IPS DF 6.9 (cell line): ENCODE measurements around the gene ANO9.

Experiments
- DNase-seq: peaks from one replicate; pipeline ENCODE4 v3.0.0-alpha.2; 2013; ENCODE audit warnings: low read depth, low spot score
- H3K27ac ChIP-seq: one replicate; pipeline ENCODE4 v1.5.1; 2013; ENCODE audit warnings: low read length, control low read depth
- H3K27me3 ChIP-seq: 2 replicates; pipeline ENCODE4 v1.6.1; 2013; ENCODE audit warnings: mild to moderate bottlenecking, low read length; ENCODE audit not compliant: control insufficient read depth, insufficient read depth
- H3K36me3 ChIP-seq: 2 replicates; pipeline ENCODE4 v1.6.1; 2013; ENCODE audit warnings: low read length; ENCODE audit not compliant: control insufficient read depth, insufficient read depth
- H3K4me1 ChIP-seq: 2 replicates; pipeline ENCODE4 v1.6.1; 2013; ENCODE audit warnings: low read length; ENCODE audit not compliant: control insufficient read depth, insufficient read depth
- H3K4me3 ChIP-seq: 2 replicates; pipeline ENCODE4 v1.5.1; 2013; ENCODE audit warnings: mild to moderate bottlenecking, low read length
- H3K9me3 ChIP-seq: 2 replicates; pipeline ENCODE4 v1.6.1; 2013; ENCODE audit warnings: low read length, inconsistent platforms; ENCODE audit not compliant: control insufficient read depth, insufficient read depth
- WGBS: extraction: QIAGEN DNeasy Blood & Tissue Kit; methylation state at CpG from one replicate; pipeline ENCODE4 v1.1.7; 2013; ENCODE audit warnings: mixed read lengths, missing lambda C conversion rate; ENCODE audit not compliant: insufficient read length, insufficient coverage; 5-methylcytosine and 5-hydroxymethylcytosine counted together

ANO9 gene

DNA sequence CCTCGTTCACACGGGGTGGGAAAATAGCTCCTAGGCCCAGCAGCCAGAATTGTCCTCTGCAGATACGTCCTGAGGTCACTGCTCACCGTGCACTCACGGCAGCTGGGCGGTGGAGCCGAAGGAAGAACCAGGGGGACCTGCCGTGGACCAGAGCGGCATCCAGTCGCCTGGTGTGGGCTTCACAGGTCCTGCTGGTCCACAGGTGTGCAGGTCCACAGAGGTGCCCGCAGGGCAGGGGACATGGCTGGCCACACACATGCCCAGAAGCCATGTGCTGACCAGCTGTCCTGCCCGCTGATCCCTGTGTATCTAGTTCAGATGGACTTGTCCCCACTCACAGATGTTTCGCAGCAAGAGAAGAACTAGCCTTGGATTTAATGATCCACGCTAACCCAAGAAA, 58.4 kb downstream of the ANO9 start:
- H3K4me3 ChIP-seq = no peak overlapping the region
- peaks cover 15% of the 10 kb centered on the region; the same call in 1 of the 2 replicates for H3K36me3 ChIP-seq
- H3K9me3 ChIP-seq = no peaks in the 10 kb centered on the region
- WGBS = no CpG with 5 or more reads among the region's 14 CpGs
- DNase-seq = no peak
- no peaks in the 10 kb centered on the region for H3K27me3 ChIP-seq
- H3K27ac ChIP-seq = no peak overlapping the region
- no peaks in the 10 kb centered on the region for H3K4me1 ChIP-seq

DNA sequence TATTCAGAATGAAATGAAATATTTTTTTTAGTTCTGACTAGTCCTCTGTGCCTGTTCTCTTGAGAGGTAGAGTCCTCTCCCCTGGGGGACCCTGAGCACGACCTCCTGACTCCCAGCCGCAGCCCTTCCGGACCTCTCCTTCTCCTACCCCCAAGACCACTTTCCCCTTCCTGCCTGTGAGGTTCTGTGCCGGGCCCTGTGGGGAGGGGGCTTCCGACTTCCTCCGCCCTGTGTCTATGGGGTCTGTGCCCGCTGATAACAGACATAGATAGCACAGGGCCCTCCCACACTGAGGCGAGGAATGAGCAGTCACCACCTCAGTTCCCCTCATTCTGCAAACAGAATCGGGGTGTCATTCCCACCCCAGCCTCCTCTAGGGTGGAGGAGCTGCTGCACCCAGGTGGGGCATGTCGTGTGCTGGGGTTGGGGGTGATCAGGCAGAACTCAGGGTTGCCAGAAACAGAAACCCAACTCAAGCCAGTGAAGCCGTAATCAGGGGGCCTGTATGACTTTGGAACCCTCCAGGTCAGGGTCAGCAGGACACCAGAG, 59.7 kb downstream of the ANO9 start:
- no peak overlapping the region for H3K27ac ChIP-seq
- no CpG with 5 or more reads among the region's 11 CpGs for WGBS
- no peaks in the 10 kb centered on the region for H3K27me3 ChIP-seq
- H3K9me3 ChIP-seq = no peaks in the 10 kb centered on the region
- peaks cover 18% of the 10 kb centered on the region for H3K36me3 ChIP-seq
- H3K4me1 ChIP-seq = no peaks in the 10 kb centered on the region
- no peak for DNase-seq
- H3K4me3 ChIP-seq = no peak overlapping the region

DNA sequence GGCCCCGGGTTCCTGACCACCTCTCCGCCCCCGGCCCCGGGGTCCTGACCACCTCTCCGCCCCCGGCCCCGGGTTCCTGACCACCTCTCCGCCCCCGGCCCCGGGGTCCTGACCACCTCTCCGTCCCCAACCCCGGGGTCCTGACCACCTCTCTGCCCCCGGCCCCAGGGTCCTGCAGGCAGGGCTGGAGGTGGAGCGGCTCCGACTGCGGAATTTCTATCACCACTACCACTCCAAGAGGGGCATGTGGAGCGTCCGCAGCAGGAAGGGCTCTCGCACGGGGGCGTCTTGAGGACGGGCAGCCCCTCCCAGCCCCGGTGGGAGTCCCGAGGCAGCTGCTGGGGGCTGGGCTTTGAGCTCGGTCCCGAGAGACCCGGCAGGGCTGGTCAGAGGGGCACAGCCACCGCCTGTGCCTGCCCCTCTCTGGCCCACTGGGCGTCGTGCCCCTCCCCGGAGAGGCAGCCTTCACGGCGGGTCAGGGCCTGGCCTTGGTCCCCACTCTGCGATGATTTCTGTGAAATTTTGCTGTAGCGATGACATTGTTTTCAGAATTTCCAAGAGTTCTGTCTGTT, 60.2 kb downstream of the ANO9 start:
- no CpG with 5 or more reads among the region's 35 CpGs for WGBS
- H3K36me3 ChIP-seq = peaks cover 18% of the 10 kb centered on the region
- no peak overlapping the region for H3K4me3 ChIP-seq
- H3K4me1 ChIP-seq = no peaks in the 10 kb centered on the region
- no peaks in the 10 kb centered on the region for H3K9me3 ChIP-seq
- H3K27me3 ChIP-seq = no peaks in the 10 kb centered on the region
- DNase-seq = no peak
- no peak overlapping the region for H3K27ac ChIP-seq

DNA sequence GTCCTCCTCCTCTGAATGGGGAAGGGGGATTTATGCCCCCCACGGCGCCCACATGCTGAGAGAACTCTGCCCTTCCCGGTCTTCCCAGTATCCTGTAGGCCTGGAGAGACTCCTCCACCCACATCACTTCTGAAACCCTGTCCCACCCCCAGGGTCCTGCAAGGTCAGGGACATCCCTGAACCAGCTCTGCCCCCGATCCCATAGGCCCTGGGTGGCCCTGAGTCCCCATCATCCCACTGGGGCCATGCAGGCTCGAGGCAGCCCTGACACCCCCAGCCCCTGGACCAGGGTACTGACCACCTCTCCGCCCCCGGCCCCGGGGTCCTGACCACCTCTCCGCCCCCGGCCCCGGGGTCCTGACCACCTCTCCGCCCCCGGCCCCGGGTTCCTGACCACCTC, 60.8 kb downstream of the ANO9 start:
- no CpG with 5 or more reads among the region's 14 CpGs for WGBS
- Histone ChIP-seq H3K4me1 (no peaks in the 10 kb centered on the region), H3K27ac (no peak overlapping the region), H3K4me3 (no peak overlapping the region), H3K36me3 (peaks cover 18% of the 10 kb centered on the region), H3K9me3 (no peaks in the 10 kb centered on the region), H3K27me3 (no peaks in the 10 kb centered on the region)
- DNase-seq = no peak

DNA sequence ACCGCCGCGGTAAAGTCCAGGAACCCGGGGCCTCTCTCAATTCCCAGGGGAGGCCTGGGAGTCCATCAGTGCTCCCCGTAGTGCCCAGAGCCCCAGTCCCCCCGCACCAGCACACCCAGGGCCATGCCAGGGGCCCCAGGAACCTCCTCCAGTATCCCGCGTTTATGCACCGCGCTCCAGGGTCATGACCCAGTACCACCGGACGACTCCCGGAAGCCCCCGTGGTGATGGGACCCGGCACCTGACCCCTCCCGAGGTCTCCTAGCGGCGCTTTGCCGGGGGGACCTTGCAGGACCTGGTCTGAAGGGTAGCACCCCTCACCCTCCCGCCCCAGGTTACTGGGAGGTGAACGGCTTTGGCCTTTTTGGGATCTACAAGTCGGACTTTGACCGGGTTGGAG, 61.3 kb downstream of the ANO9 start:
- Histone ChIP-seq H3K27ac (no peak overlapping the region), H3K4me3 (no peak overlapping the region), H3K4me1 (no peaks in the 10 kb centered on the region), H3K27me3 (no peaks in the 10 kb centered on the region), H3K36me3 (peaks cover 21% of the 10 kb centered on the region), H3K9me3 (no peaks in the 10 kb centered on the region)
- no peak for DNase-seq
- whole genome bisulfite sequencing = no CpG with 5 or more reads among the region's 23 CpGs

DNA sequence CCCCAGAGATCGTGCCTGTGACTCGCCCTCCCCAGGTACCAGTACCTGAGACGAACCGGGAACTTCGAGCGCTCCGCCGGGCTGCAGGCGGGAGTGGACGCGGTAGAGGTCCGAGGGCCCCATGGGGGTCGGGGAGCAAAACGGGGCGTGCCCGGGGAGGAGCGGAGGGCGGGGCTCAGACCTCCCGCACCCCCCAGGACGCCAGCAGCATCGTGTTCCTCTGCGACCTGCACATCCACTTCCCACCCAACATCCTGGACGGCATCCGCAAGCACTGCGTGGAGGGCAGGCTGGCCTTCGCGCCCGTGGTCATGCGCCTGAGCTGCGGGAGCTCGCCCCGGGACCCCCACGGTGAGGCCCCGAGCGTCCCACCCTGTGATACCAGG, 61.7 kb downstream of the ANO9 start:
- H3K27ac ChIP-seq = no peak overlapping the region
- no peaks in the 10 kb centered on the region for H3K27me3 ChIP-seq
- H3K4me1 ChIP-seq = no peaks in the 10 kb centered on the region
- DNase-seq = no peak
- no CpG with 5 or more reads among the region's 35 CpGs for WGBS
- H3K4me3 ChIP-seq = no peak overlapping the region
- no peaks in the 10 kb centered on the region for H3K9me3 ChIP-seq
- H3K36me3 ChIP-seq = peaks cover 22% of the 10 kb centered on the region

DNA sequence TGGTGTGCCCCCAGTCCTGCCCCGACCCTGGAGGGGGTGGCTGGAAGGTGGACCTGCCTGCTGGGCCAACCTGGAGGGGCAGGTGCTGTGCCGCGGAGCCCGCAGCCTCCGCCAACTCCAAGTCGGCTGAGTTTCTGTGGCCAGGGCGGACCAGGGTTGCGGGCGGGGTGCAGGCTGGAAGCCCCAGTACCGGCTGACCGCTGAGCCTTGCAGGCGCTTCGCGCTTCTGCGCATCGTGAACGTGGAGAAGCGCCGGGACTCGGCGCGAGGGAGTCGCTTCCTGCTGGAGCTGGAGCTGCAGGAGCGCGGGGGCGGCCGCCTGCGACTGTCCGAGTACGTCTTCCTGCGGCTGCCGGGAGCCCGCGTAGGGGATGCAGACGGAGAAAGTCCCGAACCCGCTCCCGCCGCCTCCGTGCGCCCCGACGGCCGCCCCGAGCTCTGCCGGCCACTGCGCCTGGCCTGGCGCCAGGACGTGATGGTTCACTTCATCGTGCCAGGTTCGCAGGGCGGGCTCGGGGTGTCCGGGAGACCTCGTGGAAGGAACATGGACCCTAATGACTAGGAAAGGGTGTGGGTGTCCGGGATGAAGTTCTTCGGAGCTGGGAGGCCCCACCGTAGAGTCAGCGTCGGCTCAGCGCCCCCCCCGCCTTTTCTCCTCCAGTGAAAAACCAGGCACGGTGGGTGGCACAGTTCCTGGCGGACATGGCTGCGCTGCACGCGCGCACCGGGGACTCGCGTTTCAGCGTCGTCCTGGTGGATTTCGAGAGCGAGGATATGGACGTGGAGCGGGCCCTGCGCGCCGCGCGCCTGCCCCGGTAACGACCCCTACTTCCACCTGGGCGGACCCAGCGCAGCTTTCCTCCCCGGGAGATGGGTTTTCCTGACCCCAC, 62.4 kb downstream of the ANO9 start:
- Histone ChIP-seq H3K4me1 (no peaks in the 10 kb centered on the region), H3K36me3 (peaks cover 22% of the 10 kb centered on the region), H3K9me3 (no peaks in the 10 kb centered on the region), H3K4me3 (no peak overlapping the region), H3K27ac (no peak overlapping the region), H3K27me3 (no peaks in the 10 kb centered on the region)
- no peak for DNase-seq
- no CpG with 5 or more reads among the region's 87 CpGs for WGBS

DNA sequence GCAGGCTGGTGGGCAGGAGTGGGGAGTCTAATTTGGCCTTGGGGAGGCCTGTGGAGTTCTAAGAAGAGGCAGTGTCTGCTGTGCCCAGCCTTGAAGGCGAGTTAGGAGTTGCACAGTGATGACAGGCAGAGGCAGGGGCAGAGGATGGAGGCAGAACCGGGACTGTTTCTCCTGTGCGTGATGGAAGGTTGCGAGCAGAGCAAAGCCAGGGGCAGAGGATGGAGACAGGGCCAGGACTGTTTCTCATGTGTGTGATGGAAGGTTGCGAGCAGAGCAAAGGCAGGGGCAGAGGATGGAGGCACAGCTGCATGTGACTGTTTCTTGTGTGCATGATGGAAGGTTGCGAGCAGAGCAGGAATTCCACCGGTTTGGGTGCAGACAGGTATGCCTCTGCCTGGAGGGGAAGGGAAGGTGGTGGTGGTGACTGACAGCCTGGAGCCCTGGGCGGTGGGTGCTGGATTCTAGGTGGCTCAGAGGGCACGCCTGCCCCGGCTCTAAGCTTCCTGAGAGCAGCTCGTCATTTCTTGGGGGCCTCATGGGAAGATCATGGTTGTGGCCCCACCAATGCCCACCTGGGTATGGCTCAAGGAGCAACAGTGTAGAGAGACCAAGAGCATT, 63.8 kb downstream of the ANO9 start:
- H3K36me3 ChIP-seq = peaks cover 30% of the 10 kb centered on the region
- H3K4me3 ChIP-seq = no peak overlapping the region
- H3K4me1 ChIP-seq = no peaks in the 10 kb centered on the region
- H3K27me3 ChIP-seq = no peaks in the 10 kb centered on the region
- WGBS = no CpG with 5 or more reads among the region's 11 CpGs
- no peaks in the 10 kb centered on the region for H3K9me3 ChIP-seq
- DNase-seq = no peak
- no peak overlapping the region for H3K27ac ChIP-seq

DNA sequence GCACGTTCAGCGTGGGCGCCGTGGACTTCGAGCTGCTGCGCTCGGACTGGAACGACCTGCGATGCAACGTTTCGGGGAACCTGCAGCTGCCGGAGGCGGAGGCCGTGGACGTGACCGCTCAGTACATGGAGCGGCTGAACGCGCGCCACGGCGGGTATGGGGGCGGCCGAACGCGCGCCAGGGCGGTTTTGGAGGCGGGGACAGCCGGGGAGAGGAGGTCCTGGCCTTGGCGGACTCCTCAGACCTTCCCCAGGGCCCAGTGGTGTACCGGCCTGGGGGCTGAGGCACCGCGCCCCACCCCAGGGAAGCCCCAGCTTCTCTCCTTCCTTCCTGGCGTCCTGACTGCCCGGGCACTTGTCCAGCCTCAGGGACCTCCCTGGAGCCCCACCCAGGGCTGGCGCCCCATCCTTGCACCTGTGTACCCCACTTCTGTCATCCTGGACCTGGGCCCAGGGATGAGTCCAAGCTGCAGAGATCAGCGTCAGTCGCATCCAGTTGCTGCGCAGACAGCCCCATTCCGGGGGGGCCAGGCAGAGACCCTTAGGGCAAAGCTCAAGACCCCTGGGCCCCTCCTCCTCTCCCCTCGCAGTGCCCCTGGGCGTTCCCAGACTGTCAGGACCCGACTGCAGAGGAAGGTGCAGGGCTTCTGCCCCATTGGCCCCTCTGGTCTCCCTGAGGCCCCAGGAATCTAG, 64.5 kb downstream of the ANO9 start:
- Histone ChIP-seq H3K4me3 (no peak overlapping the region), H3K4me1 (no peaks in the 10 kb centered on the region), H3K9me3 (no peaks in the 10 kb centered on the region), H3K36me3 (peaks cover 32% of the 10 kb centered on the region), H3K27ac (no peak overlapping the region), H3K27me3 (no peaks in the 10 kb centered on the region)
- no peak for DNase-seq
- WGBS = no CpG with 5 or more reads among the region's 44 CpGs

DNA sequence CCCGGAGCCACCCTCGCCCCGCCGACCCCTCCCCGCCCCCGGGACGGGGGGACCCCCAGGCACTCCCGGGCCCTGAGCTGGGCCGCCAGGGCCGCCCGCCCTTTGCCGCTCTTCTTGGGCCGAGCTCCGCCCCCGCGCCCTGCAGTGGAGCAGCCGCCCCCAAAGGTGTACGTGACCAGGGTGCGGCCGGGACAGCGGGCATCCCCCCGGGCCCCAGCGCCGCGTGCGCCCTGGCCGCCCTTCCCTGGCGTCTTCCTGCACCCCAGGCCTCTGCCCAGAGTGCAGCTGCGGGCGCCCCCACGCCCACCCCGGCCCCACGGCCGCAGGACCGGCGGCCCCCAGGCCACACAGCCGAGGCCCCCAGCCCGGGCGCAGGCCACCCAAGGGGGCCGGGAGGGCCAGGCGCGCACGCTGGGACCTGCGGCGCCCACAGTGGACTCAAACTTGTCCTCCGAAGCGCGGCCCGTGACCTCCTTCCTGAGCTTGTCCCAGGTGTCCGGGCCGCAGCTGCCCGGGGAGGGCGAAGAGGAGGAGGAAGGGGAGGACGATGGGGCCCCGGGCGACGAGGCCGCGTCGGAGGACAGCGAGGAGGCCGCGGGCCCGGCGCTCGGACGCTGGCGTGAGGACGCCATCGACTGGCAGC, 65.2 kb downstream of the ANO9 start:
- H3K4me1 ChIP-seq = no peaks in the 10 kb centered on the region
- H3K36me3 ChIP-seq = peaks cover 36% of the 10 kb centered on the region
- DNase-seq = no peak
- no peak overlapping the region for H3K4me3 ChIP-seq
- H3K9me3 ChIP-seq = no peaks in the 10 kb centered on the region
- H3K27ac ChIP-seq = no peak overlapping the region
- WGBS = no CpG with 5 or more reads among the region's 70 CpGs
- no peaks in the 10 kb centered on the region for H3K27me3 ChIP-seq
